Liver (tissue), 9 donors: ENCODE measurements around the gene CUL4A. TPM values are rescaled to one million over a fixed set of nuclear protein-coding genes. Genes with fewer than 3 reads are reported as not detected.

Source experiments
- DNase-seq: peaks from one replicate; pipeline ENCODE4 v3.0.0-alpha.2; 2017; ENCODE audit warnings: low spot score
- H3K27ac ChIP-seq, 2 donors: one replicate each; pipeline ENCODE4 v1.7.0; 2013; ENCODE audit warnings: inconsistent platforms in 2 of 2, low read length in 2 of 2, control low read depth in 1 of 2, low read depth in 1 of 2, mild to moderate bottlenecking in 1 of 2
- H3K27me3 ChIP-seq, 4 donors: one replicate each; pipeline versions ENCODE4 v1.6.1 to v1.7.0; 2013; ENCODE audit warnings: low read length in 3 of 4, inconsistent platforms in 1 of 4, mild to moderate bottlenecking in 1 of 4, moderate library complexity in 1 of 4; ENCODE audit not compliant: control insufficient read depth in 4 of 4, insufficient read depth in 4 of 4
- H3K36me3 ChIP-seq, 4 donors: one replicate each; pipeline versions ENCODE4 v1.6.1 to v1.7.0; 2013; ENCODE audit warnings: low read length in 3 of 4, mild to moderate bottlenecking in 3 of 4, low read depth in 1 of 4, moderate library complexity in 1 of 4; ENCODE audit not compliant: control insufficient read depth in 4 of 4, insufficient read depth in 3 of 4
- H3K4me1 ChIP-seq, 4 donors: one replicate each; pipeline versions ENCODE4 v1.6.1 to v1.7.0; 2013; ENCODE audit warnings: low read length in 3 of 4, mild to moderate bottlenecking in 3 of 4, moderate library complexity in 1 of 4; ENCODE audit not compliant: control insufficient read depth in 4 of 4, insufficient read depth in 4 of 4
- H3K4me3 ChIP-seq, 3 donors: one replicate each; pipeline versions ENCODE4 v1.6.1 to v1.7.0; 2013; ENCODE audit warnings: low read length in 3 of 3, control low read depth in 1 of 3, low read depth in 1 of 3, mild to moderate bottlenecking in 1 of 3
- H3K9ac ChIP-seq, 2 donors: one replicate each; pipeline ENCODE4 v1.7.0; 2013; ENCODE audit warnings: low read length in 2 of 2, mild to moderate bottlenecking in 2 of 2, moderate library complexity in 2 of 2, control low read depth in 1 of 2, low read depth in 1 of 2
- H3K9me3 ChIP-seq, 4 donors: one replicate each; pipeline versions ENCODE4 v1.6.1 to v1.7.0; 2013; ENCODE audit warnings: low read length in 3 of 4; ENCODE audit not compliant: control insufficient read depth in 4 of 4
- ATF3 ChIP-seq: IDR thresholded peaks from 2 replicates; pipeline ENCODE4 v1.6.1; 2016; ENCODE audit warnings: antibody characterized with exemption
- EGR1 ChIP-seq, 2 donors: IDR thresholded peaks; 2 replicates each; pipeline ENCODE4 v1.6.1; 2016 to 2018; ENCODE audit warnings: antibody characterized with exemption in 2 of 2, low read depth in 2 of 2
- FOXA1 ChIP-seq: IDR thresholded peaks from 2 replicates; pipeline ENCODE4 v1.6.1; 2016; ENCODE audit warnings: antibody characterized with exemption
- FOXA2 ChIP-seq: IDR thresholded peaks from 2 replicates; pipeline ENCODE4 v1.6.1; 2016; ENCODE audit warnings: antibody characterized with exemption
- GABPA ChIP-seq, 2 donors: IDR thresholded peaks in 1 of 2; conservative IDR thresholded peaks in 1 of 2; 2 replicates each; pipeline ENCODE4 v1.6.1; 2016; ENCODE audit warnings: antibody characterized with exemption in 2 of 2, mild to moderate bottlenecking in 1 of 2, moderate library complexity in 1 of 2
- HNF4A ChIP-seq, 2 donors: conservative IDR thresholded peaks; 2 replicates each; pipeline ENCODE4 v1.6.1; 2016; ENCODE audit warnings: antibody characterized with exemption in 2 of 2, mild to moderate bottlenecking in 2 of 2
- HNF4G ChIP-seq: IDR thresholded peaks from 2 replicates; pipeline ENCODE4 v1.6.1; 2016; ENCODE audit warnings: antibody characterized with exemption
- JUND ChIP-seq, 2 donors: IDR thresholded peaks; 2 replicates each; pipeline ENCODE4 v1.6.1; 2016; ENCODE audit warnings: antibody characterized with exemption in 2 of 2
- MAX ChIP-seq: IDR thresholded peaks from 2 replicates; pipeline ENCODE4 v1.6.1; 2016; ENCODE audit warnings: antibody characterized with exemption
- NR2F2 ChIP-seq: IDR thresholded peaks from 2 replicates; pipeline ENCODE4 v1.6.1; 2016; ENCODE audit warnings: antibody characterized with exemption
- RAD21 ChIP-seq, 2 donors: IDR thresholded peaks; 2 replicates each; pipeline ENCODE4 v1.6.1; 2016; ENCODE audit warnings: antibody characterized with exemption in 2 of 2, mild to moderate bottlenecking in 2 of 2
- REST ChIP-seq: IDR thresholded peaks from 2 replicates; pipeline ENCODE4 v1.6.1; 2016; ENCODE audit warnings: antibody characterized with exemption, mild to moderate bottlenecking
- RXRA ChIP-seq, 2 donors: IDR thresholded peaks; 2 replicates each; pipeline ENCODE4 v1.6.1; 2017 to 2018; ENCODE audit warnings: antibody characterized with exemption in 2 of 2, mild to moderate bottlenecking in 1 of 2
- SP1 ChIP-seq: IDR thresholded peaks from 2 replicates; pipeline ENCODE4 v1.6.1; 2018; ENCODE audit warnings: antibody characterized with exemption, mild to moderate bottlenecking
- TAF1 ChIP-seq: conservative IDR thresholded peaks from 2 replicates; pipeline ENCODE4 v1.6.1; 2016; ENCODE audit warnings: antibody characterized with exemption, mild to moderate bottlenecking
- YY1 ChIP-seq: IDR thresholded peaks from 2 replicates; pipeline ENCODE4 v1.6.1; 2016; ENCODE audit warnings: antibody characterized with exemption, mild to moderate bottlenecking
- ZBTB33 ChIP-seq: IDR thresholded peaks from 2 replicates; pipeline ENCODE4 v1.6.1; 2016; ENCODE audit warnings: antibody characterized with exemption
- WGBS: extraction: QIAGEN DNeasy Blood & Tissue Kit; methylation state at CpG from one replicate; pipeline ENCODE4 v1.1.7; 2013; 5-methylcytosine and 5-hydroxymethylcytosine counted together
- polyA plus RNA-seq, 2 donors: library from polyadenylated mRNA; stranded (reverse) in 1 of 2; unstranded in 1 of 2; fragments of 200-250 nt in 1 of 2; fragments of >200 nt in 1 of 2; fragmentation: Nextera tagmentation in 1 of 2; extraction: Ambion mirVana in 1 of 2; gene quantifications; one replicate each; pipeline versions ENCODE4 v1.2.1 to v1.2.3, GENCODE V29; 2013 to 2015
- total RNA-seq, 2 donors: library from RNA; depleted of rRNA; stranded (reverse); fragments of >200 nt; gene quantifications; one replicate each; pipeline ENCODE4 v1.2.3, GENCODE V29; 2014
- donor health status: healthy.
- donor health status: healthy.
- donor health status: healthy.
- donor health status: healthy.
- donor health status: healthy.

The CUL4A gene
- 10 to 100 TPM; 64.1 to 89.4 TPM for total RNA-seq
- 10 to 100 TPM; 19.9 to 27.7 TPM for polyA plus RNA-seq

- no peaks in the 10 kb centered on the region for H3K27me3 ChIP-seq
- no peaks in the 10 kb centered on the region for H3K9me3 ChIP-seq
- peaks cover 4 to 43% (median 30%) of the 10 kb centered on the region in 4 donors for H3K4me1 ChIP-seq
- peaks cover 0 to 2% (median under 1%) of the 10 kb centered on the region in 4 donors for H3K36me3 ChIP-seq
- H3K27ac ChIP-seq, result peak within 1 kb of the TSS; percentile 99 to 100
- H3K9ac ChIP-seq, result peak within 1 kb of the TSS; percentile 86 to 95
- under 1% methylated on average over 66 of the region's 66 CpGs for WGBS
- DNase-seq, result peak; percentile 88
- peak within 1 kb of the TSS; percentile 95 to 99 (median 97) for H3K4me3 ChIP-seq
- TF ChIP-seq HNF4A (conservative IDR thresholded peaks at IDR 0.05), result no peak
- no peak for TF ChIP-seq ZBTB33
- TF ChIP-seq REST, result no peak
- no peak for TF ChIP-seq GABPA (IDR thresholded peaks at IDR 0.05 in 1 of 2, conservative IDR thresholded peaks at IDR 0.05 in 1 of 2)
- no peak for TF ChIP-seq HNF4G
- TF ChIP-seq EGR1 (IDR thresholded peaks at IDR 0.05; ENCODE audit: low read depth in 2 of 2), result no peak
- TF ChIP-seq NR2F2, result no peak
- no peak for TF ChIP-seq RAD21 (IDR thresholded peaks at IDR 0.05)
- TF ChIP-seq YY1, result no peak
- no peak for TF ChIP-seq SP1
- no peak for TF ChIP-seq MAX
- TF ChIP-seq TAF1, result no peak
- TF ChIP-seq RXRA (IDR thresholded peaks at IDR 0.05), result no peak
- no peak for TF ChIP-seq FOXA2
- TF ChIP-seq ATF3, result no peak
- TF ChIP-seq FOXA1, result no peak
Observed at GRCh38 chr13:113209336-113209758, at the start of gene CUL4A. CUL4A (plus strand) TSS chr13:113209613; CDS start chr13:113209628, 15 bp downstream.

- H3K27ac ChIP-seq, result peak overlapping the region; percentile 89 to 97
- H3K27me3 ChIP-seq, result no peaks in the 10 kb centered on the region
- peaks cover 0 to 5% (median 2%) of the 10 kb centered on the region in 4 donors for H3K36me3 ChIP-seq
- peak overlapping the region; percentile 35 to 62 (median 50) for H3K4me3 ChIP-seq
- DNase-seq, result no peak
- WGBS, result 61% methylated on average over 20 of the region's 20 CpGs
- TF ChIP-seq REST (no peak), ZBTB33 (no peak), HNF4A (conservative IDR thresholded peaks at IDR 0.05) (no peak), GABPA (IDR thresholded peaks at IDR 0.05 in 1 of 2, conservative IDR thresholded peaks at IDR 0.05 in 1 of 2) (no peak), HNF4G (no peak), YY1 (no peak), TAF1 (no peak), FOXA1 (no peak), MAX (no peak), EGR1 (IDR thresholded peaks at IDR 0.05; ENCODE audit: low read depth in 2 of 2) (no peak), ATF3 (no peak), NR2F2 (no peak), JUND (IDR thresholded peaks at IDR 0.05) (no peak)
- H3K4me1 ChIP-seq, result peaks cover 0 to 31% (median 18%) of the 10 kb centered on the region in 4 donors
- H3K9me3 ChIP-seq, result no peaks in the 10 kb centered on the region
- peak overlapping the region in 1 of 2 donors; percentile 66 for H3K9ac ChIP-seq
Observed at GRCh38 chr13:113159701-113160100, 49.7 kb upstream of the CUL4A start.
